Tibial nerve (tissue), 3 donors: ENCODE measurements around the gene RPS23.

Source experiments
- POLR2A ChIP-seq, 2 donors: fragments of 450-650 bp; IDR thresholded peaks; one replicate each; pipeline ENCODE4 v1.6.1; 2017; ENCODE audit warnings: antibody characterized with exemption in 2 of 2, mild to moderate bottlenecking in 2 of 2, moderate library complexity in 2 of 2
- TF ChIP-seq, protein P1 (sequence below), 5 experiments: fragments of 200-600 bp in 3 of 5; fragments of 450-650 bp in 2 of 5; sonication (generic) in 3 of 5; IDR thresholded peaks; one replicate each; pipeline ENCODE4 v1.5.1; 2016 to 2019; ENCODE audit warnings: antibody characterized with exemption in 5 of 5, mild to moderate bottlenecking in 3 of 5, moderate library complexity in 2 of 5

DNA sequence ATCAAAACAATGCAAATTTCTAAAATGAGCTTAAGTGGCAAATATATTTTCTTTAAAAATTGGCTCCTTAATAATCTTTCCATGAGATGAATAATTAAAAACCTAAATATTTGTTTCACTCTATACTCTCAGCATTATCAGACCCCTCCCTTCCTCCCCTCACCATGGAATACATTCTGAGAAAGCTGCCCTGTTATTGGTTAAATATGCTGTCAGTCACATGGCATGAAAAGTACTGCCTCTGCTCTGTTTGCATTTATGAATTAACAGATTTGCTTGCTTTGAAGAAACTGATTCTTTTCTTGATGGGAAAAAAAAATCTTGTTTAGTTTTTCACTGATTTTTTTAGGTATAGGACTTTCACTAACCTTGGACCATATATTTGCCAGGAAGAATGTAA lies 17.0 kb upstream of the RPS23 start:
- TF ChIP-seq POLR2A (IDR thresholded peaks at IDR 0.05), result no peak
- TF ChIP-seq, protein P1, sequence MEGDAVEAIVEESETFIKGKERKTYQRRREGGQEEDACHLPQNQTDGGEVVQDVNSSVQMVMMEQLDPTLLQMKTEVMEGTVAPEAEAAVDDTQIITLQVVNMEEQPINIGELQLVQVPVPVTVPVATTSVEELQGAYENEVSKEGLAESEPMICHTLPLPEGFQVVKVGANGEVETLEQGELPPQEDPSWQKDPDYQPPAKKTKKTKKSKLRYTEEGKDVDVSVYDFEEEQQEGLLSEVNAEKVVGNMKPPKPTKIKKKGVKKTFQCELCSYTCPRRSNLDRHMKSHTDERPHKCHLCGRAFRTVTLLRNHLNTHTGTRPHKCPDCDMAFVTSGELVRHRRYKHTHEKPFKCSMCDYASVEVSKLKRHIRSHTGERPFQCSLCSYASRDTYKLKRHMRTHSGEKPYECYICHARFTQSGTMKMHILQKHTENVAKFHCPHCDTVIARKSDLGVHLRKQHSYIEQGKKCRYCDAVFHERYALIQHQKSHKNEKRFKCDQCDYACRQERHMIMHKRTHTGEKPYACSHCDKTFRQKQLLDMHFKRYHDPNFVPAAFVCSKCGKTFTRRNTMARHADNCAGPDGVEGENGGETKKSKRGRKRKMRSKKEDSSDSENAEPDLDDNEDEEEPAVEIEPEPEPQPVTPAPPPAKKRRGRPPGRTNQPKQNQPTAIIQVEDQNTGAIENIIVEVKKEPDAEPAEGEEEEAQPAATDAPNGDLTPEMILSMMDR (IDR thresholded peaks at IDR 0.05), result no peak
